Loucy (cell line): ENCODE results near the gene ATP8B2.
A peak's percentile ranks its signal among the peaks of the same experiment; 100 is the strongest.

Source experiments
- H2AFZ ChIP-seq: fragments of 200-600 bp; sonication (generic); 2 replicates; pipeline ENCODE4 v1.6.0; 2016; ENCODE audit warnings: antibody characterized with exemption, mild to moderate bottlenecking, low read length, moderate library complexity
- H3F3A ChIP-seq: fragments of 200-600 bp; 2 replicates; pipeline ENCODE4 v1.6.0; 2016; ENCODE audit warnings: antibody characterized with exemption, low read depth, mild to moderate bottlenecking
- H3K27me3 ChIP-seq: fragments of 200-600 bp; sonication (generic); 2 replicates; pipeline ENCODE4 v1.6.1; 2014; ENCODE audit warnings: low read length, mild to moderate bottlenecking; ENCODE audit not compliant: insufficient read depth, poor library complexity, severe bottlenecking
- H3K36me3 ChIP-seq: fragments of 200-600 bp; sonication (generic); 2 replicates; pipeline ENCODE4 v1.6.1; 2016; ENCODE audit warnings: low read length; ENCODE audit not compliant: insufficient read depth
- H3K4me1 ChIP-seq: fragments of 200-600 bp; sonication (generic); 2 replicates; pipeline ENCODE4 v1.5.1; 2014; ENCODE audit warnings: low read length, mild to moderate bottlenecking; ENCODE audit not compliant: insufficient read depth, poor library complexity, severe bottlenecking
- H3K4me2 ChIP-seq: fragments of 200-600 bp; sonication (generic); 2 replicates; pipeline ENCODE4 v1.6.0; 2014; ENCODE audit warnings: antibody characterized with exemption, low read length, low read depth, mild to moderate bottlenecking; ENCODE audit not compliant: poor library complexity, severe bottlenecking
- H3K4me3 ChIP-seq: fragments of 200-600 bp; sonication (generic); 2 replicates; pipeline ENCODE4 v1.5.1; 2014; ENCODE audit warnings: low read length, mild to moderate bottlenecking, mixed read lengths; ENCODE audit not compliant: poor library complexity, severe bottlenecking
- H3K79me2 ChIP-seq: fragments of 200-600 bp; sonication (generic); 2 replicates; pipeline ENCODE4 v1.6.1; 2014; ENCODE audit warnings: low read length; ENCODE audit not compliant: insufficient read depth
- H3K9ac ChIP-seq: fragments of 200-600 bp; sonication (generic); 2 replicates; pipeline ENCODE4 v1.6.0; 2014; ENCODE audit warnings: mild to moderate bottlenecking, low read depth, low read length, moderate library complexity; ENCODE audit not compliant: poor library complexity, severe bottlenecking
- H3K9me2 ChIP-seq: fragments of 200-600 bp; sonication (generic); replicated peaks from 2 replicates; pipeline ENCODE4 v1.6.1; 2016; ENCODE audit warnings: low read depth, low read length, mixed read lengths
- H3K9me3 ChIP-seq: fragments of 200-600 bp; sonication (generic); 2 replicates; pipeline ENCODE4 v1.6.1; 2014; ENCODE audit warnings: mild to moderate bottlenecking, antibody characterized with exemption, low read length, low read depth; ENCODE audit not compliant: insufficient read depth
- H4K20me1 ChIP-seq: fragments of 200-600 bp; sonication (generic); 2 replicates; pipeline ENCODE4 v1.6.0; 2014; ENCODE audit warnings: antibody characterized with exemption, low read length, mild to moderate bottlenecking; ENCODE audit not compliant: insufficient read depth, poor library complexity, severe bottlenecking
- EZH2phosphoT487 ChIP-seq: fragments of 200-600 bp; IDR thresholded peaks from 2 replicates; pipeline ENCODE4 v1.6.1; 2018; ENCODE audit warnings: antibody characterized with exemption, mild to moderate bottlenecking, moderate library complexity, borderline replicate concordance
- TF ChIP-seq, protein P1 (sequence below): fragments of 200-600 bp; sonication (generic); conservative IDR thresholded peaks from 2 replicates; pipeline ENCODE4 v1.5.1; 2014; ENCODE audit warnings: mild to moderate bottlenecking, antibody characterized with exemption, low read length

Gene ATP8B2

DNA sequence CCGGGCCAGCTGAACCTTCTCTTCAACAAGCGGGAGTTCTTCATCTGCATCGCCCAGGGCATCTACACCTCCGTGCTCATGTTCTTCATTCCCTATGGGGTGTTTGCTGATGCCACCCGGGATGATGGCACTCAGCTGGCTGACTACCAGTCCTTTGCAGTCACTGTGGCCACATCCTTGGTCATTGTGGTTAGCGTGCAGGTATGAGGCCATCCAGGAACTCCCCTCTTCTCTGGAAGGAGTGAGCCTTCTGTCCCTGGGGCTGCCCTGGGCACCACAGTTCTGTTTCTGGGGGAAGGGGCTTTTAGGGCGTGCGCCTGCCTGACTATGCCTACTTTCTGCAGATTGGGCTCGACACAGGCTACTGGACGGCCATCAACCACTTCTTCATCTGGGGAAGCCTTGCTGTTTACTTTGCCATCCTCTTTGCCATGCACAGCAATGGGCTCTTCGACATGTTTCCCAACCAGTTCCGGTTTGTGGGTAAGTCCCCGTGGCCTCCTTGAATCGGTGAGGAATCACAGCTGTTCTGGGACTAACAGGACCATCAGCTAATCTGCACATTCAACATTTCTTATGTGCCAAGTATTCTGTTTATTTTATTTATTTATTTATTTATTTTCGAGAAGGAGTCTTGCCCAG lies 21.1 kb downstream of the ATP8B2 start:
- Histone ChIP-seq H3K27me3 (no peaks in the 10 kb centered on the region), H3K79me2 (no peaks in the 10 kb centered on the region), H3K4me2 (no peak overlapping the region), H3K9ac (no peak overlapping the region), H3K9me2 (no peaks in the 10 kb centered on the region), H3K4me1 (peaks cover 14% of the 10 kb centered on the region), H3K36me3 (peaks cover 63% of the 10 kb centered on the region; the same call in 1 of the 2 replicates), H4K20me1 (no peaks in the 10 kb centered on the region), H3K9me3 (no peaks in the 10 kb centered on the region), H3K4me3 (no peak overlapping the region), H3F3A (no peaks in the 10 kb centered on the region), H2AFZ (no peak overlapping the region)
- TF ChIP-seq, protein P1, sequence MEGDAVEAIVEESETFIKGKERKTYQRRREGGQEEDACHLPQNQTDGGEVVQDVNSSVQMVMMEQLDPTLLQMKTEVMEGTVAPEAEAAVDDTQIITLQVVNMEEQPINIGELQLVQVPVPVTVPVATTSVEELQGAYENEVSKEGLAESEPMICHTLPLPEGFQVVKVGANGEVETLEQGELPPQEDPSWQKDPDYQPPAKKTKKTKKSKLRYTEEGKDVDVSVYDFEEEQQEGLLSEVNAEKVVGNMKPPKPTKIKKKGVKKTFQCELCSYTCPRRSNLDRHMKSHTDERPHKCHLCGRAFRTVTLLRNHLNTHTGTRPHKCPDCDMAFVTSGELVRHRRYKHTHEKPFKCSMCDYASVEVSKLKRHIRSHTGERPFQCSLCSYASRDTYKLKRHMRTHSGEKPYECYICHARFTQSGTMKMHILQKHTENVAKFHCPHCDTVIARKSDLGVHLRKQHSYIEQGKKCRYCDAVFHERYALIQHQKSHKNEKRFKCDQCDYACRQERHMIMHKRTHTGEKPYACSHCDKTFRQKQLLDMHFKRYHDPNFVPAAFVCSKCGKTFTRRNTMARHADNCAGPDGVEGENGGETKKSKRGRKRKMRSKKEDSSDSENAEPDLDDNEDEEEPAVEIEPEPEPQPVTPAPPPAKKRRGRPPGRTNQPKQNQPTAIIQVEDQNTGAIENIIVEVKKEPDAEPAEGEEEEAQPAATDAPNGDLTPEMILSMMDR = no peak
- no peak for TF ChIP-seq EZH2phosphoT487

DNA sequence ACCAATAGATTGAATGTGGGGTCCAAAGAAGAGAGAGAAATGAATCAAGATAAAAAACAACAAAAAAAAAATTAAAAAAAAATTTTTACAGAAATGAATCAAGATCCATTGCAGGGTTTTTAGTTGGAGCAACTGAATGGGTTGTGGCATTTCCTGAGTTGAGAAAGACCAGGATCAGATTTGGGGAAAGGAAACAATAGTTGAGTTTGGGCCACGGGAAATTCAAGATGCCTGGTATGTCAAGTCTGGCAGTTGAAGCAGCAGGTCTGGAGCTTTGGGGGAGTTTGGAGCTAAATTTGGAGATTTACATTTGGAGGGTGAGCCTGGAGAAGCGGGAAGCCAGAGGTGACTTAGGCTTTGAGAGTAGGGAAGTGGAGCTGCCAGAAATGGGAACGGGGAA lies 22.6 kb downstream of the ATP8B2 start:
- no peaks in the 10 kb centered on the region for H3F3A ChIP-seq
- H3K79me2 ChIP-seq = no peaks in the 10 kb centered on the region
- no peak overlapping the region for H3K9ac ChIP-seq
- no peaks in the 10 kb centered on the region for H3K27me3 ChIP-seq
- TF ChIP-seq, protein P1 = no peak
- no peak for TF ChIP-seq EZH2phosphoT487
- H3K4me3 ChIP-seq = no peak overlapping the region
- H4K20me1 ChIP-seq = no peaks in the 10 kb centered on the region
- peaks cover 50% of the 10 kb centered on the region; the same call in 1 of the 2 replicates for H3K36me3 ChIP-seq
- H3K4me1 ChIP-seq = peaks cover 5% of the 10 kb centered on the region
- H3K4me2 ChIP-seq = no peak overlapping the region
- no peaks in the 10 kb centered on the region for H3K9me3 ChIP-seq
- no peak overlapping the region for H2AFZ ChIP-seq
- no peaks in the 10 kb centered on the region for H3K9me2 ChIP-seq

DNA sequence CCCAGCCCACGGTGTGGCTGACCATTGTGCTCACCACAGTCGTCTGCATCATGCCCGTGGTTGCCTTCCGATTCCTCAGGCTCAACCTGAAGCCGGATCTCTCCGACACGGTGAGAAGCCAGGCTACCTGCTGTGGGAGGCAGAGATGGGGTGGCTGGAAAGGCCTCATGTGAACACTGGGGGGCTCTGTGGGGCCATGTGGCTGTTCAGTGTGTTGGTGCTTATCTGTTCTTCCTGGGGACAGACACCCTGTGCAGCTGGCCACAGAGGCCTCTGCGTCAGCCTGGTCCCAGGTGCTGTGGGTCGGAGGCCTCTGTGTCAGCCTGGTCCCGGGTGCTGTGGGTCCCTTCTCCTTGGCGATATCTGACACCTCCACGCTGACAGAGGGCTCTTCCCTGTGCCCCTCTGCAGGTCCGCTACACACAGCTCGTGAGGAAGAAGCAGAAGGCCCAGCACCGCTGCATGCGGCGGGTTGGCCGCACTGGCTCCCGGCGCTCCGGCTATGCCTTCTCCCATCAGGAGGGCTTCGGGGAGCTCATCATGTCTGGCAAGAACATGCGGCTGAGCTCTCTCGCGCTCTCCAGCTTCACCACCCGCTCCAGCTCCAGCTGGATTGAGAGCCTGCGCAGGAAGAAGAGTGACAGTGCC lies 23.2 kb downstream of the ATP8B2 start:
- no peaks in the 10 kb centered on the region for H3K27me3 ChIP-seq
- no peak overlapping the region for H2AFZ ChIP-seq
- H3K4me2 ChIP-seq = no peak overlapping the region
- H3K4me3 ChIP-seq = no peak overlapping the region
- H3K9ac ChIP-seq = no peak overlapping the region
- H4K20me1 ChIP-seq = no peaks in the 10 kb centered on the region
- no peaks in the 10 kb centered on the region for H3K79me2 ChIP-seq
- H3F3A ChIP-seq = no peaks in the 10 kb centered on the region
- peaks cover 44% of the 10 kb centered on the region; the same call in 1 of the 2 replicates for H3K36me3 ChIP-seq
- H3K4me1 ChIP-seq = peaks cover 4% of the 10 kb centered on the region
- H3K9me3 ChIP-seq = no peaks in the 10 kb centered on the region
- no peaks in the 10 kb centered on the region for H3K9me2 ChIP-seq
- TF ChIP-seq, protein P1 = peak; percentile 44
- no peak for TF ChIP-seq EZH2phosphoT487
